Fibroblast of lung (primary cell): ENCODE results near the gene NFKBIB. TPM values are rescaled to one million over a fixed set of nuclear protein-coding genes. Genes with fewer than 3 reads are reported as not detected.

Experiments
- DNase-seq, 2 donors: peaks; one replicate each; pipeline versions ENCODE4 v3.0.0 to v3.0.0-alpha.2; 2010; ENCODE audit warnings: low read depth in 2 of 2
- H2AFZ ChIP-seq: 2 replicates; pipeline ENCODE4 v1.5.1; 2012; ENCODE audit warnings: low read length, control low read depth, inconsistent platforms
- H3K27ac ChIP-seq: 2 replicates; pipeline ENCODE4 v1.5.1; 2011; ENCODE audit warnings: low read length, control low read depth; ENCODE audit not compliant: insufficient read depth
- H3K27me3 ChIP-seq: 2 replicates; pipeline ENCODE4 v1.5.1; 2011; ENCODE audit warnings: mild to moderate bottlenecking, low read length; ENCODE audit not compliant: control insufficient read depth, insufficient read depth
- H3K36me3 ChIP-seq: 2 replicates; pipeline ENCODE4 v1.5.1; 2011; ENCODE audit warnings: low read length; ENCODE audit not compliant: control insufficient read depth, insufficient read depth
- H3K4me1 ChIP-seq: 2 replicates; pipeline ENCODE4 v1.5.1; 2011; ENCODE audit warnings: low read length; ENCODE audit not compliant: control insufficient read depth, insufficient read depth; ENCODE audit errors: extremely low read depth
- H3K4me2 ChIP-seq: 2 replicates; pipeline ENCODE4 v1.5.1; 2011; ENCODE audit warnings: low read length, control low read depth; ENCODE audit not compliant: insufficient read depth; ENCODE audit errors: extremely low read depth
- H3K4me3 ChIP-seq, 4 experiments: fragments of 200-600 bp in 1 of 4; sonication (generic) in 1 of 4; replicated peaks in 1 of 4; 2 replicates each; pipeline ENCODE4 v1.5.1; 2011 to 2016; ENCODE audit warnings: low read length in 4 of 4, low read depth in 3 of 4, mild to moderate bottlenecking in 3 of 4, control low read depth in 2 of 4, inconsistent platforms in 1 of 4, mixed read lengths in 1 of 4; ENCODE audit not compliant: insufficient read depth in 1 of 4; ENCODE audit errors: control extremely low read depth in 1 of 4
- H3K79me2 ChIP-seq: 2 replicates; pipeline ENCODE4 v1.5.1; 2012; ENCODE audit warnings: mild to moderate bottlenecking, low read length, inconsistent platforms; ENCODE audit not compliant: control insufficient read depth, insufficient read depth
- H3K9ac ChIP-seq: 2 replicates; pipeline ENCODE4 v1.5.1; 2011; ENCODE audit warnings: mild to moderate bottlenecking, low read length, control low read depth; ENCODE audit not compliant: insufficient read depth
- H3K9me3 ChIP-seq: 2 replicates; pipeline ENCODE4 v1.5.1; 2012; ENCODE audit warnings: low read depth, low read length; ENCODE audit not compliant: control insufficient read depth, insufficient read depth
- H4K20me1 ChIP-seq: 2 replicates; pipeline ENCODE4 v1.5.1; 2011; ENCODE audit warnings: low read length; ENCODE audit not compliant: control insufficient read depth, insufficient read depth; ENCODE audit errors: extremely low read depth
- EZH2 ChIP-seq: IDR thresholded peaks from 2 replicates; pipeline ENCODE4 v1.5.1; 2012; ENCODE audit warnings: low read length, control low read depth, mild to moderate bottlenecking; ENCODE audit errors: missing control alignments
- polyA plus RNA-seq, 2 donors: library from polyadenylated mRNA; depleted of rRNA in 1 of 2; stranded (reverse) in 1 of 2; unstranded in 1 of 2; fragments of >200 nt; gene quantifications; 2 replicates each; pipeline ENCODE4 v1.2.1, GENCODE V29; 2011 to 2012; ENCODE audit warnings: missing spikeins in 1 of 2
- total RNA-seq: library from RNA; depleted of rRNA; stranded (reverse); fragments of >200 nt; gene quantifications from 2 replicates; pipeline ENCODE4 v1.2.1, GENCODE V29; 2014
- TF ChIP-seq, protein P1 (sequence below), 2 donors: IDR thresholded peaks in 1 of 2; conservative IDR thresholded peaks in 1 of 2; 1 replicate in 1 of 2; 2 replicates in 1 of 2; pipeline ENCODE4 v1.5.1; 2011 to 2012; ENCODE audit warnings: low read length in 2 of 2, control low read depth in 1 of 2, inconsistent platforms in 1 of 2, low read depth in 1 of 2, mild to moderate bottlenecking in 1 of 2

The NFKBIB gene
- total and polyA plus RNA-seq, 2 donors (not counting 1 experiment from before 2014, with no cell fraction given), result 8.3 to 10.9 TPM

DNA sequence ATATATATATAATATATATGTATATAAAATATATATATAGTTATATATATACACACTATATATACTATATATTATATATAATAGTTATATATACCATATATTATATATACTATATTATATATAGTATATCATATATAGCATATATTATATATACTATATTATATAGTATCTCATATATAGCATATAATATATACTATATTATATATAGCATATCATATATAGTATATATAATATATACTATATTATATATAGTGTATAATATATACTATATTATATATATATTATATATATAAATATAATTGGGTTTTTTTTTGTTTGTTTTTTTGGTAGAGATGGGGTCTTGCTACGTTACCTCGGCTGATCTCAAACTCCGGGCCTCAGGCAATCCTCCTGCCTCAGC, 38.4 kb upstream of the NFKBIB start:
- Histone ChIP-seq H3K27me3 (no peaks in the 10 kb centered on the region), H3K4me2 (no peak overlapping the region), H4K20me1 (no peaks in the 10 kb centered on the region), H3K9ac (no peak overlapping the region), H3K27ac (no peak overlapping the region), H3K4me3 (no peak overlapping the region), H3K9me3 (no peaks in the 10 kb centered on the region), H2AFZ (no peak overlapping the region), H3K4me1 (no peaks in the 10 kb centered on the region), H3K36me3 (no peaks in the 10 kb centered on the region), H3K79me2 (no peaks in the 10 kb centered on the region)
- TF ChIP-seq EZH2, result no peak
- TF ChIP-seq, protein P1, sequence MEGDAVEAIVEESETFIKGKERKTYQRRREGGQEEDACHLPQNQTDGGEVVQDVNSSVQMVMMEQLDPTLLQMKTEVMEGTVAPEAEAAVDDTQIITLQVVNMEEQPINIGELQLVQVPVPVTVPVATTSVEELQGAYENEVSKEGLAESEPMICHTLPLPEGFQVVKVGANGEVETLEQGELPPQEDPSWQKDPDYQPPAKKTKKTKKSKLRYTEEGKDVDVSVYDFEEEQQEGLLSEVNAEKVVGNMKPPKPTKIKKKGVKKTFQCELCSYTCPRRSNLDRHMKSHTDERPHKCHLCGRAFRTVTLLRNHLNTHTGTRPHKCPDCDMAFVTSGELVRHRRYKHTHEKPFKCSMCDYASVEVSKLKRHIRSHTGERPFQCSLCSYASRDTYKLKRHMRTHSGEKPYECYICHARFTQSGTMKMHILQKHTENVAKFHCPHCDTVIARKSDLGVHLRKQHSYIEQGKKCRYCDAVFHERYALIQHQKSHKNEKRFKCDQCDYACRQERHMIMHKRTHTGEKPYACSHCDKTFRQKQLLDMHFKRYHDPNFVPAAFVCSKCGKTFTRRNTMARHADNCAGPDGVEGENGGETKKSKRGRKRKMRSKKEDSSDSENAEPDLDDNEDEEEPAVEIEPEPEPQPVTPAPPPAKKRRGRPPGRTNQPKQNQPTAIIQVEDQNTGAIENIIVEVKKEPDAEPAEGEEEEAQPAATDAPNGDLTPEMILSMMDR (conservative IDR thresholded peaks at IDR 0.05 in 1 of 2, IDR thresholded peaks at IDR 0.05 in 1 of 2; ENCODE audit: low read depth in 1 of 2, low read length in 2 of 2), result no peak
- DNase-seq, result no peak

DNA sequence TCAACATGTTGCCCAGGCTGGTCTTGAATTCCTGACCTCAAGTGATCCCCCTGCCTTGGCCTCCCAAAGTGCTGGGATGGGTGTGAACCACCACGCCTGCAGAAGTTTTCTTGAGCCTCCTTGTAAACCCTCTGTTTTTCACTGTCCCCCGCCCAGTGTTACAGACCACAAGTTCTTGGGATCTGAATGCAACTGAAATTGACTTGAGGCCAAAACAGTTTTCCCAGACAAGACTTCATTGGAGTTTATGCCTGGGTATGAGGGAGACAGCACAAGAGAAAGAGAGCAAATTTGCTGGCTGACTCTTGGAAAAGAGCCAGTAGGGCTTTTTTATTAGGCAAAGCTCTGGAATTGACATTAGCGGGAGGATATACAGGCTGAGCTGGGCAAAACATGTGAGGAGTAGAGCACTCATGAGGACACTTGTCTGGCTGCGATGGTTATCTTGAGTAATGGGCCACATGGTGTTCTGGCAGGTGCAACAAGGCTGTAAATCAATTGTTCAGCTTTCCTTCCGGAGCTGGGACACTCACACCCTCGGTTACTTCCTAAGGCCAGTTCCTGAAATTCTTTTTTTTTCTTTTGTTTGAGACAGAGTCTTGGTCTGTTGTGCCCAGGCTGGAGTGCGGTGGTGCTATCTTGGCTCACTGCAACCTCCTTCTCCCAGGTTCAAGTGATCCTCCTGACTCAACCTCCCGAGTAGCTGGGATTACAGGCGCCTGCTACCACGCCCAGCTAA, 37.3 kb upstream of the NFKBIB start:
- Histone ChIP-seq H3K36me3 (no peaks in the 10 kb centered on the region), H3K27me3 (no peaks in the 10 kb centered on the region), H3K9ac (no peak overlapping the region), H2AFZ (no peak overlapping the region), H3K4me3 (no peak overlapping the region), H3K27ac (no peak overlapping the region), H3K4me1 (no peaks in the 10 kb centered on the region), H4K20me1 (no peaks in the 10 kb centered on the region), H3K9me3 (no peaks in the 10 kb centered on the region), H3K4me2 (no peak overlapping the region), H3K79me2 (no peaks in the 10 kb centered on the region)
- DNase-seq, result peak; percentile 29 to 45
- TF ChIP-seq, protein P1 (conservative IDR thresholded peaks at IDR 0.05 in 1 of 2, IDR thresholded peaks at IDR 0.05 in 1 of 2; ENCODE audit: low read depth in 1 of 2, low read length in 2 of 2), result no peak
- TF ChIP-seq EZH2, result no peak

DNA sequence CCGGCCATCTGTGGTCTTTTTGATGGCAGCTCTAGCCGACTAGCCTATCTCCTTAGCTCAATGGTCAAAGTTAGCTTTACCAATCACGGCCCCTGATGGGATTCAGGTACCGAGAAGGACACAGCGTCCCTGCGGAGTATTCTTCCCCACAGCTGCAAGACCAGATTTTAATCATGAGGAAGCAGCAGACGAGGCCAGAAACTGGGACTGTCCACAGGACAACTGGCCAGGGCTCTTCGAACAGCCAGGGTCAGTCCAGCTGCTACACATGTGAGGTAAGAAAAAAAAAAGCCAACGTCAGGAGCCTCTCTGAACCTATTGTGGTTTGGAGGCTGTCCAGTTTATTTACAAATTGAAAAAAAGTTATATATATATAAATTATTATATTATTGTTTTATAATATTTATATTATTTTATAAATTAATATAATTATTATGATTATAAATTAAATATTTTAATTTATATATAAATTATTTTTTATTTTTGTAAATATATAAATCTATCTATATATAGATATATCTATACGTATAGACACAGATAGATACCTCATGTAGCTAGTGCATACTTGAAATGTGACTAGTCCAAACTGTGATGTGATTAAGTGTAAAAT, 32.5 kb upstream of the NFKBIB start:
- Histone ChIP-seq H3K36me3 (no peaks in the 10 kb centered on the region), H3K27me3 (no peaks in the 10 kb centered on the region), H3K4me3 (no peak overlapping the region), H4K20me1 (no peaks in the 10 kb centered on the region), H3K9me3 (no peaks in the 10 kb centered on the region), H3K79me2 (no peaks in the 10 kb centered on the region), H3K4me2 (no peak overlapping the region), H3K27ac (no peak overlapping the region), H3K9ac (no peak overlapping the region), H2AFZ (no peak overlapping the region), H3K4me1 (peaks cover 2% of the 10 kb centered on the region)
- TF ChIP-seq, protein P1 (conservative IDR thresholded peaks at IDR 0.05 in 1 of 2, IDR thresholded peaks at IDR 0.05 in 1 of 2; ENCODE audit: low read depth in 1 of 2, low read length in 2 of 2), result no peak
- TF ChIP-seq EZH2, result no peak
- no peak for DNase-seq
